HG03095 (cell line): ENCODE data around the gene USP12.
"Not testable (repeated sequence)": the region's sequence is repeated elsewhere in the genome, so short reads cannot be mapped to it uniquely, and the experiment has no call there.

ENCODE experiments used
- ATAC-seq: cut with Tn5 transposase; IDR thresholded peaks from one replicate; pipeline ENCODE4 v1.9.1; 2021; ENCODE audit warnings: moderate library complexity; ENCODE audit not compliant: unreplicated experiment

The USP12 gene

GRCh38 chr13:27171244-27171826 lies at the start of gene USP12:
Gene USP12 (minus strand): TSS chr13:27171811. CDS start chr13:27171639, 172 bp downstream.
- peak; percentile 3 for ATAC-seq

- ATAC-seq = no peak
Observed at GRCh38 chr13:27219611-27220010, 48.0 kb upstream of the USP12 start.

GRCh38 chr13:27218861-27219260 lies 47.2 kb upstream of the USP12 start:
- not testable (repeated sequence) for ATAC-seq

GRCh38 chr13:27217791-27218190 lies 46.2 kb upstream of the USP12 start:
- not testable (repeated sequence) for ATAC-seq

GRCh38 chr13:27213386-27213785 lies 41.8 kb upstream of the USP12 start:
- not testable (repeated sequence) for ATAC-seq

GRCh38 chr13:27211771-27212364 lies 40.3 kb upstream of the USP12 start:
- no peak for ATAC-seq

GRCh38 chr13:27211271-27211670 lies 39.7 kb upstream of the USP12 start:
- no peak for ATAC-seq

GRCh38 chr13:27208514-27208913 lies 36.9 kb upstream of the USP12 start:
- no peak for ATAC-seq

GRCh38 chr13:27203854-27204253 lies 32.2 kb upstream of the USP12 start:
- no peak for ATAC-seq

GRCh38 chr13:27203186-27203585 lies 31.6 kb upstream of the USP12 start:
- ATAC-seq = no peak

GRCh38 chr13:27201661-27202060 lies 30.1 kb upstream of the USP12 start:
- no peak for ATAC-seq

GRCh38 chr13:27200413-27201070 lies 28.9 kb upstream of the USP12 start:
- ATAC-seq = no peak

GRCh38 chr13:27199696-27200095 lies 28.1 kb upstream of the USP12 start:
- no peak for ATAC-seq

- no peak for ATAC-seq
Observed at GRCh38 chr13:27199211-27199610, 27.6 kb upstream of the USP12 start.

GRCh38 chr13:27194895-27195764 lies 23.5 kb upstream of the USP12 start:
- ATAC-seq = no peak

GRCh38 chr13:27194209-27194608 lies 22.6 kb upstream of the USP12 start:
- no peak for ATAC-seq

GRCh38 chr13:27193496-27193895 lies 21.9 kb upstream of the USP12 start:
- ATAC-seq = no peak

- ATAC-seq = no peak
Observed at GRCh38 chr13:27192973-27193372, 21.4 kb upstream of the USP12 start.

GRCh38 chr13:27192367-27192766 lies 20.8 kb upstream of the USP12 start:
- not testable (repeated sequence) for ATAC-seq

GRCh38 chr13:27189192-27189591 lies 17.6 kb upstream of the USP12 start:
- no peak for ATAC-seq

- ATAC-seq = no peak
Observed at GRCh38 chr13:27188239-27188638, 16.6 kb upstream of the USP12 start.
